GM19099 (cell line): ENCODE results near the gene SOWAHA.
A peak's percentile ranks its signal among the peaks of the same experiment; 100 is the strongest.

Source experiments
- POLR2A ChIP-seq: IDR thresholded peaks from 3 replicates; pipeline ENCODE4 v1.6.1; 2011; ENCODE audit warnings: low read depth; ENCODE audit not compliant: insufficient read length; ENCODE audit errors: extremely low read depth

The SOWAHA gene

DNA sequence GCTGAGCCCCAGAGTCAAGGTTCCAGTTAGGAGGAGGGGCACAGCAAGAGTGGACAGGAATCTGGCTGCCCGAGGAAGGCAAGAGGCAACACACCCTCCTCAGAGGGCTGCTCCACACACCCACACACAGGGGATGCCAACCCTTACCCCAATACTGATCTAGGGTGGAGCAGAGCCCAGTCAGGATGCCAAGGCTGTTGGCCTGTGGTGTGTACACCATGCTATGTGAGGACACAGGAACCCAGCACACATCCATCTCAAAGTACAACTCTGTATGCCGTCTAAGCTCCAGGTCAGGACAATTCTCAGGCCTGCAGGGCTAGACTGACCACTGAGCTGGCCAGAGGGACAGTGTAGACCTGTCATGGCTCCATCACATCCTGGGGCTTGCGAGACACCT, 38.7 kb upstream of the SOWAHA start:
- TF ChIP-seq POLR2A, result no peak

GRCh38 chr5:132774896-132775295, 38.2 kb upstream of the SOWAHA start:
- no peak for TF ChIP-seq POLR2A

DNA sequence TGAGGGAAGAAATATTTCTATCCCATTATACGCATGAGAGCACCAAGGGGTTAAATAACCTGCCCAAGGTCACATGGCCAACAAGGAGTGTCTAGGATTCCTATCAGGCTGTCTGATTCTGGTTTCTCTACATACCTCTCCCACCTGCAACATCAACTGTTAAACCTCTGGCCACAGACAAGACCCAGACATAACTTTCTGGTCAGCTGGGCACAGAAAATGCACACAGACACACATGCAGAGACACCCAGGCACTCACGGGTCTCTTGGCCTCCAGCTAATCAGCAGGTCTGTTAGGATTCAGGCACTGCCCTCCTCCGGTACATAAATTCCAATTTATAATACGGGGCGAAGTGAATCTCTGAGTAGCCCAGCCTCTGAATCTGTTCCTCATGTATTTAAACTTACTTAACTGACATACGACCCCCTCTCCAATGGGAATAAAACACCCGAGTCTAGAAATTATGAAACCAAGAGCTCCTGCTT, 37.6 kb upstream of the SOWAHA start:
- no peak for TF ChIP-seq POLR2A

DNA sequence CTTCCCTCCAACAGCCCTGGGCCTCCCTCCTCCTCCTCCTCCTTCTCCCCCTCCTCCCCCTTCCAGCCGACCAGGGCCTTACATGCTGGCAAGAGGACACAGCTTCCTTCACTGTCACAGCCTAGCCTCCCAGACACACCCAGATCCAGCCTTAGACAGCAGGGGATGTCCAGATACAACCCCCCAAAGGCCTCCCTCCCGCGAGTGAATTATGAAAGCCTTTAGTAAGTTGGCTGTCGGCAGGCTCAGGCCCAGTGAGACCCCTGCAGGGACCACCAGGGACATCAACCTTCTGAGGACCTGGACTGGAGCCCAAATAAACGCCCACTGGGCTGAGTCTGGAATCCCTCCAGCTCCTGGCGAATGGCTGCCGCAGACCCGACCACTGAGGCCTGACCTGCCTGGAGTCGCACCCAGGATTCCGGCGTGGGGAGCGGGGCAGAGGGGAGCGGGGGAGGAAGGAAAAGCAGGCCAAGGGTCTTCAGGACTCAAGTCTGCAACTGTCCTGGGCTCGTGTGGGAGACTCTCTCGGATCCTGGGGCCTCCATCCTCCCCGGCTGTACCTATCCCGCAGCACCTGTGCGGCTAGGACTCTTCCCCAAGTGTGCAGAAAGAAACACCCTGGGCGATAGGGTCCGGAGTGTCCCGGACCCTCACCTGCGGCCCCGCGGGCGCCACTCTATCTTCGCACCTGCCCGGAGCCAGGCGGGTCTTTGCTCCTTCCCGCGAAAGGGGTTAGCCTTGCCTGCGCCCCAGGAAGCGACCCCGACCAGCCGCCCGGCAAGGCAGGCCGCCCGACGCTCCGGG, 36.8 kb upstream of the SOWAHA start:
- TF ChIP-seq POLR2A, result no peak

GRCh38 chr5:132776938-132777208, 36.2 kb upstream of the SOWAHA start:
- TF ChIP-seq POLR2A, result no peak

DNA sequence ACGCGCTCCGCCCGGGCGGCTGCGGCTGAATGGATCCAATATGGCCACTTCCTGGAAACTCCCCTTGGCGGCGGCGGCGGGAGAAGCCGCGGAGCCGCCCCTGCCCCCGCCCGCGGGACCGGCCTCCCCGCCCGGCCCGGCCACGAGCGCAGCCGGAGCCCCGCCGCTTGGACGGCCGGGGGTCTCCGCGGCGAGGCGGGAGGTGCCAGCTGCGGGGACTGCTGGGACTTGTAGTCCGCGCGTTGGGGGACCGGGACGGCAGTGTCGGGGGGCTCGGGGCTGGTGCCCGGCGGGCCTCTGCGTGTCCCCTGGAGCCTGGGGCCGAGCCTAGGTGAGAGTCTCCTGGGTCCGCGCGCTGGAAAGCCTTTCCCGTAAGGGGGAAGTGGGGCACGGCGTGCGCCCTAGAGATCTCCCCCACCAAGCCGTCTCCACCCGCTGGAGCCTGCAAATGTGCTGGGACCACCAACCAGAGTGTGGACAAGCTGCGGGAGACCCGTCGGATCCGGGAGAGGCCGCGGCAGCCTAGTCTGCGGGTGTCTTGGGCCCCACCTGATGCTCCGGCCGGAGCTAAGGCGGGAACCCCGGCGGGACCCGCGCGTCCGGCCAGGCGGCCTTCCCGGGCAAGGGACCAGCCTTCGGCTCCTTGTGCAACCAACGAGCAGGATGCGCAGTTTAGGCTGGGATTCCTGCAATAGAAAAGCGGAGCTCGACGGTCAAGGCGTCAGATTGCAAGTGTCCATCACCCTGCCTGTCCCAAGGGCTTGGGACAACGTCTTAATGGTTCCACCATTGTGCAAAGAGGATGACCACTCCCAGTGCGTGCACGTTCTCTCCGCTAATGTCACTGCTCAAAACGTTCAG, 35.7 kb upstream of the SOWAHA start, which contains the start of gene SEPTIN8:
SEPTIN8 (minus strand) TSS at position 31 of the 861 bp plus-strand sequence. CDS start 102 bp downstream, outside the sequence.
- peak; percentile 69 for TF ChIP-seq POLR2A

- no peak for TF ChIP-seq POLR2A
Measured at GRCh38 chr5:132778129-132778528, 35.0 kb upstream of the SOWAHA start.

- TF ChIP-seq POLR2A, result no peak
Measured at GRCh38 chr5:132778856-132779255, 34.2 kb upstream of the SOWAHA start.

DNA sequence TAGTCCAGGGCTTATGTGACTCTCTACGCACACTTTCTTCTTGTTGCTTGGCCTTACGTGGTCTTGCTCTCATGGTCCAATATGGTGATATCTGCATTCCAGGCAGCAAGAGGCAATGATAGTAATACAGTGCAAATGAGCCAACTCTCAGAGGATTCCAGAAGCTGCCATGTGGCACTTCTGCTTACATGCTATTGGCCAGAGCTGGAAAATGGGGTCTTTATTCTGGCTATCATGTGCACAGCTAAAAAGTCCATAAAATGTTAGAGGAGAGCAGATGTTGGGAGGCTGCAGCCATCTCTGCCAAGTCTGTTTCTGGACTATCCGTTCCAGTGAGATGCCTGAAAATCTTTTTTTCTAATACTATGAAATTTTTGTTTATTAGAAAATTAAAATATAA, 33.1 kb upstream of the SOWAHA start:
- no peak for TF ChIP-seq POLR2A

- TF ChIP-seq POLR2A, result no peak
Measured at GRCh38 chr5:132780577-132780976, 32.5 kb upstream of the SOWAHA start.

DNA sequence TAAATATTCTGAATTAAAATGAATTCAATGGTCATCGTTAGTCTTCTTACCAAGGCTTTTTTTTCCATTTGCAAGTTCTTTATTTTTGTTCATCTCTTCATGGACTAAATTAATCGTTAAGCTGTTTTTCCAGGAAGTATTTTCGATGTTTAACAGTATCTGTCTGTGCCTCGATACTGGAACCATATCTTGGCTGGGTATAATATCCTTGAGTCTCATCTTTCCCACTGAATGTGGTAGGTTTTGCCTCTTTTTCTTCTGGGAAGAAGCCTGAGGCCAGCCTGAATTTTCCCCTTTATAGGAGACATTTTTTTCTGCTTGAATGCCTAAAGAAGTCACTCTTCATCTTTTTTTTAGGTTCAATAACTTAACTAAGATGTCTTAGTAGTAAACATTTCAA, 32.1 kb upstream of the SOWAHA start:
- TF ChIP-seq POLR2A, result no peak

DNA sequence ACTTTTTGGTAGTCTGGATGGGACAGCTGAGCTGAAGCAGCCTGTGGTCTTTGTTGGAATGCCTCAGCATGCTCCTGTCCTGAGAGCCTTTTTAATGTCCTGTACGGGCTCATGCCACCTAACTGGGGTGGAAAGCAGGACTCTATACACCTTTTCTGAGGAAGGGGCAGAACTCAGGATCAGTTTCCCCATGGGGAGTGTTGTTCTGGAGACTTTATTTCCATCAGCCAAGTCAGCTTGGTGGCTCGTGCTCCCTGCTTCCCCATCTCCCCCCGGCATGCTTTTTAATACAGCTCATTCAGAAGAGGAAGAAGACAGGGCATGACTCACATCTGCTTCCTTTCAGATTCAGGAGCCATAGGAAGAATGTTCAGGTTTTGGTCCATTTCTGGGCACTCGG, 31.0 kb upstream of the SOWAHA start:
- TF ChIP-seq POLR2A, result no peak

GRCh38 chr5:132785365-132785764, 27.7 kb upstream of the SOWAHA start:
- TF ChIP-seq POLR2A, result no peak

GRCh38 chr5:132785864-132786263, 27.2 kb upstream of the SOWAHA start:
- TF ChIP-seq POLR2A, result no peak

DNA sequence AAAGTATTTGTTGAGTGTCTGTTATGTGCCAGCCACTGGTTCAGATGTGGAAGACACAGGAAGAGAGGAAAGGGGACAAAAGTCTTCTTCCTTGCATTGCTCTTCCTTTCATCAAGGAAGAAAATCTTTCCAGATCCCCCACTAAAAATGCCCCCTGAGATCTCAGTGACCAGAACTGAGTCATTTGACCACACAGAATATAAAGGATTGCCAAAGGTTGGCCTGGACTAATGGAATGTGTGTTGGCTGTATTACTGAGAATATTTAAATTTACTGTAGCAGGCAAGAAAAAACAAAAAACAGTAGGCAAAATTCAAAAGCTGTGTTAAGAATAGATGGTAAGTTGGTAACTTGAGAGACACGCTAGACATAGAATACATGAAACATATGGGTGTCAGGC, 26.0 kb upstream of the SOWAHA start:
- TF ChIP-seq POLR2A, result no peak

DNA sequence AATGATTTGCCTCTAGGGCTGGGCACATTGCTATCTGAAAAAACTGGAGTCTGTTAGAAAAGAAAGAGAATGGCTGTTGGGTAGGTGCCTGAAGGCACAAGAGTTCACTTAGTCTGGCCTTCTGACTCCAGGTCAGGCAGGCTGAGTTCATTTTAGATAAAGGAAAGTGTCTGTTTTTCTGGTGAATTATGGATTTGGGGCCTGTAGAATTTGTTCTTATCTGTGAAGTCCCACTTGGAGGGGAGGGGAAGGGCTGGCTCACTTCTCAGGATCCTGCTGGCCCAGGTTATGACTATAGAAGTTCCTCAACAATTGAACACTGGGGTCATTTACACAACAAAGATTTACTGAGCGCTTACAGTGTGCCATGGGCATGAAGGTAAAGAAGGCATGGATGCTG, 24.6 kb upstream of the SOWAHA start:
- TF ChIP-seq POLR2A, result no peak

GRCh38 chr5:132788990-132789886, 23.9 kb upstream of the SOWAHA start:
- TF ChIP-seq POLR2A, result no peak
